Measurements from ENCODE around the gene NFKBIA. TPM values are rescaled to one million over a fixed set of nuclear protein-coding genes. Genes with fewer than 3 reads are reported as not detected.

The NFKBIA gene
- total and polyA plus RNA-seq, 8 donors, result 48.2 to 124 (median 63.8) TPM

GRCh38 chr14:35418093-35418492, 13.5 kb upstream of the NFKBIA start:
- WGBS, 2 donors, result 34 to 55% methylated on average over 2 of the region's 2 CpGs
- FAIRE-seq (no peak), DNase-seq (no peak), ATAC-seq (no peak)
- intact Hi-C loops (cut with DNase I), result loop anchor here in 1 of 3 donors (10.0 kb wide), 1 partner anchor 183 kb away; no protein-coding TSS in a partner anchor
- Histone ChIP-seq H3K27ac (no peak overlapping the region), H3K4me3 (no peak overlapping the region), H3K9me3 (no peaks in the 10 kb centered on the region), H3K4me1 (no peaks in the 10 kb centered on the region), H3K27me3 (no peaks in the 10 kb centered on the region), H3K36me3 (no peaks in the 10 kb centered on the region)
- no peak for TF ChIP-seq CTCF (IDR thresholded peaks at IDR 0.05)

GRCh38 chr14:35416108-35416750, 11.7 kb upstream of the NFKBIA start:
- Histone ChIP-seq H3K36me3 (no peaks in the 10 kb centered on the region), H3K27ac (no peak overlapping the region), H3K27me3 (no peaks in the 10 kb centered on the region), H3K9me3 (no peaks in the 10 kb centered on the region), H3K4me1 (no peaks in the 10 kb centered on the region), H3K4me3 (no peak overlapping the region)
- intact Hi-C loops (cut with DNase I), result loop anchor here in 1 of 3 donors (10.0 kb wide), 1 partner anchor 181 kb away; no protein-coding TSS in a partner anchor
- ATAC-seq, result no peak
- 36 to 49% methylated on average over 5 of the region's 5 CpGs for WGBS, 2 donors
- no peak for DNase-seq
- FAIRE-seq, result no peak
- TF ChIP-seq CTCF (IDR thresholded peaks at IDR 0.05), result no peak

- H3K27ac ChIP-seq, result no peak overlapping the region
- ATAC-seq, result no peak
- H3K9me3 ChIP-seq, result no peaks in the 10 kb centered on the region
- no peaks in the 10 kb centered on the region for H3K27me3 ChIP-seq
- 35 to 45% methylated on average over 4 of the region's 4 CpGs for WGBS, 2 donors
- no peak for FAIRE-seq
- H3K4me3 ChIP-seq, result no peak overlapping the region
- TF ChIP-seq CTCF (IDR thresholded peaks at IDR 0.05), result no peak
- no peak for DNase-seq
- intact Hi-C loops (cut with DNase I), result loop anchor here in 2 of 3 donors (5.0 to 10.0 kb wide), 2 partner anchors 180 to 277 kb away; no protein-coding TSS in a partner anchor
- no peaks in the 10 kb centered on the region for H3K4me1 ChIP-seq
- H3K36me3 ChIP-seq, result no peaks in the 10 kb centered on the region
Measured at GRCh38 chr14:35414365-35414764, 9.8 kb upstream of the NFKBIA start.

GRCh38 chr14:35412272-35413056, 7.9 kb upstream of the NFKBIA start:
- WGBS, 2 donors, result 74 to 84% methylated on average over 12 of the region's 12 CpGs
- no peaks in the 10 kb centered on the region for H3K9me3 ChIP-seq
- no peaks in the 10 kb centered on the region for H3K27me3 ChIP-seq
- ATAC-seq (no peak), DNase-seq (no peak), FAIRE-seq (no peak)
- no peaks in the 10 kb centered on the region for H3K36me3 ChIP-seq
- H3K4me1 ChIP-seq, result no peaks in the 10 kb centered on the region
- TF ChIP-seq CTCF (IDR thresholded peaks at IDR 0.05), result no peak
- intact Hi-C loops (cut with DNase I), result loop anchor here in 2 of 3 donors (5.0 to 10.0 kb wide), 2 partner anchors 178 to 275 kb away; no protein-coding TSS in a partner anchor
- no peak overlapping the region for H3K27ac ChIP-seq
- H3K4me3 ChIP-seq, result no peak overlapping the region

All from pancreas (tissue), 10 donors.